H1 (cell line): ENCODE results near the gene CLCN3. TPM values are rescaled to one million over a fixed set of nuclear protein-coding genes. Genes with fewer than 3 reads are reported as not detected.
A peak's percentile ranks its signal among the peaks of the same experiment; 100 is the strongest.

ENCODE experiments used
- CTCF ChIA-PET: fragments of 300-600 bp; sonication (Branson Sonifier 250); formaldehyde crosslinking; loops from one replicate; lab custom pipeline; 2021; ENCODE audit not compliant: partially characterized antibody; lab: Charles Lee
- POLR2A ChIA-PET: fragments of 300-600 bp; sonication (Branson Sonifier 250); formaldehyde crosslinking; loops from one replicate; lab custom pipeline; 2021; ENCODE audit warnings: inconsistent platforms; ENCODE audit not compliant: partially characterized antibody; lab: Charles Lee
- DNase-seq, 2 experiments: peaks; one replicate each; pipeline versions ENCODE4 v3.0.0 to v3.0.0-alpha.2; 2010 to 2022; ENCODE audit warnings: low spot score in 2 of 2, low read depth in 1 of 2, mixed read lengths in 1 of 2
- FAIRE-seq: peaks from 2 replicates; lab custom pipeline; 2011; peaks lifted over from hg19 to GRCh38; lab: Jason Lieb, UNC
- H2AFZ ChIP-seq: 2 replicates; pipeline ENCODE4 v1.8.1; 2012; ENCODE audit warnings: low read length, inconsistent platforms
- H2AK5ac ChIP-seq: 2 replicates; pipeline ENCODE4 v1.6.1; 2013; ENCODE audit warnings: low read depth, low read length
- H2BK120ac ChIP-seq: replicated peaks from 2 replicates; pipeline ENCODE3; 2013; ENCODE audit warnings: low read depth, low read length, inconsistent platforms
- H2BK12ac ChIP-seq: 2 replicates; pipeline ENCODE4 v1.6.1; 2013; ENCODE audit warnings: low read depth, low read length
- H2BK15ac ChIP-seq: 2 replicates; pipeline ENCODE4 v1.6.1; 2013; ENCODE audit warnings: low read length
- H2BK20ac ChIP-seq: 2 replicates; pipeline ENCODE4 v1.6.1; 2013; ENCODE audit warnings: low read length
- H2BK5ac ChIP-seq: 2 replicates; pipeline ENCODE4 v1.6.1; 2013; ENCODE audit warnings: low read depth, low read length
- H3K14ac ChIP-seq: 2 replicates; pipeline ENCODE4 v1.6.1; 2013; ENCODE audit warnings: inconsistent platforms; ENCODE audit not compliant: insufficient read length
- H3K18ac ChIP-seq: 2 replicates; pipeline ENCODE4 v1.6.1; 2013; ENCODE audit warnings: low read length; ENCODE audit errors: extremely low read depth
- H3K23ac ChIP-seq: 2 replicates; pipeline ENCODE4 v1.6.1; 2013; ENCODE audit warnings: inconsistent platforms; ENCODE audit not compliant: insufficient read length
- H3K23me2 ChIP-seq: 2 replicates; pipeline ENCODE4 v1.6.1; 2013; ENCODE audit warnings: low read depth, low read length
- H3K27ac ChIP-seq: 2 replicates; pipeline ENCODE4 v1.6.1; 2011; ENCODE audit warnings: low read depth, low read length, inconsistent platforms
- H3K27me3 ChIP-seq, 4 experiments: replicated peaks in 1 of 4; 1 replicate in 1 of 4; 2 replicates in 3 of 4; pipeline versions ENCODE4 v1.6.1 to v1.8.1; 2011 to 2013; ENCODE audit warnings: low read length in 3 of 4, mild to moderate bottlenecking in 3 of 4, inconsistent platforms in 2 of 4, mixed read lengths in 2 of 4, moderate library complexity in 1 of 4; ENCODE audit not compliant: control insufficient read depth in 3 of 4, insufficient read depth in 3 of 4; ENCODE audit errors: extremely low read depth in 1 of 4
- H3K36me3 ChIP-seq, 4 experiments: 2 replicates each; pipeline versions ENCODE4 v1.6.1 to v1.8.1; 2011 to 2013; ENCODE audit warnings: mild to moderate bottlenecking in 4 of 4, low read length in 3 of 4, moderate library complexity in 2 of 4, control low read depth in 1 of 4, inconsistent platforms in 1 of 4; ENCODE audit not compliant: insufficient read depth in 4 of 4, control insufficient read depth in 2 of 4
- H3K4ac ChIP-seq: replicated peaks from 2 replicates; pipeline ENCODE3; 2013; ENCODE audit warnings: low read length, low read depth, mixed read lengths, inconsistent platforms; ENCODE audit not compliant: insufficient read length
- H3K4me1 ChIP-seq, 4 experiments: replicated peaks in 1 of 4; 1 replicate in 1 of 4; 2 replicates in 3 of 4; pipeline versions ENCODE4 v1.6.1 to v1.8.1; 2011 to 2013; ENCODE audit warnings: low read length in 3 of 4, inconsistent platforms in 2 of 4, mixed read lengths in 1 of 4; ENCODE audit not compliant: insufficient read depth in 4 of 4, control insufficient read depth in 3 of 4
- H3K4me2 ChIP-seq, 2 experiments: 2 replicates each; pipeline versions ENCODE4 v1.6.1 to v1.8.1; 2011 to 2013; ENCODE audit warnings: low read depth in 2 of 2, low read length in 2 of 2, control low read depth in 1 of 2, inconsistent platforms in 1 of 2, mild to moderate bottlenecking in 1 of 2; ENCODE audit not compliant: insufficient read depth in 1 of 2
- H3K4me3 ChIP-seq, 4 experiments: fragments of 200-600, 300-600 bp in 1 of 4; sonication (generic), shearing (Covaris generic), sonication (Bioruptor Twin) in 1 of 4; 2 replicates each; pipeline versions ENCODE4 v1.5.1 to v1.8.1; 2011 to 2016; ENCODE audit warnings: low read length in 4 of 4, low read depth in 3 of 4, control low read depth in 2 of 4, inconsistent platforms in 2 of 4, mild to moderate bottlenecking in 2 of 4, mixed read lengths in 1 of 4, moderate library complexity in 1 of 4; ENCODE audit not compliant: insufficient read depth in 2 of 4; ENCODE audit errors: extremely low read depth in 1 of 4
- H3K56ac ChIP-seq: replicated peaks from 2 replicates; pipeline ENCODE3; 2013; ENCODE audit warnings: low read depth, mild to moderate bottlenecking, mixed read lengths, low read length, inconsistent platforms; ENCODE audit not compliant: insufficient read length
- H3K79me1 ChIP-seq: 2 replicates; pipeline ENCODE4 v1.6.1; 2013; ENCODE audit warnings: low read depth, low read length, control low read depth
- H3K79me2 ChIP-seq, 2 experiments: 2 replicates each; pipeline versions ENCODE4 v1.6.1 to v1.8.1; 2012 to 2013; ENCODE audit warnings: low read length in 2 of 2, mild to moderate bottlenecking in 2 of 2, inconsistent platforms in 1 of 2; ENCODE audit not compliant: insufficient read depth in 2 of 2, control insufficient read depth in 1 of 2
- H3K9ac ChIP-seq, 4 experiments: replicated peaks in 1 of 4; 1 replicate in 1 of 4; 2 replicates in 3 of 4; pipeline versions ENCODE4 v1.6.1 to v1.8.1; 2011 to 2013; ENCODE audit warnings: low read depth in 3 of 4, low read length in 3 of 4, control low read depth in 2 of 4, mild to moderate bottlenecking in 2 of 4, moderate library complexity in 2 of 4, inconsistent platforms in 1 of 4; ENCODE audit errors: extremely low read depth in 1 of 4
- H3K9me3 ChIP-seq, 2 experiments: 2 replicates each; pipeline versions ENCODE4 v1.6.1 to v1.8.1; 2012 to 2013; ENCODE audit warnings: mild to moderate bottlenecking in 2 of 2, moderate library complexity in 2 of 2, control low read depth in 1 of 2, inconsistent platforms in 1 of 2, low read depth in 1 of 2, low read length in 1 of 2, mixed read lengths in 1 of 2; ENCODE audit not compliant: insufficient read depth in 2 of 2
- H4K20me1 ChIP-seq, 2 experiments: replicated peaks in 1 of 2; 2 replicates each; pipeline versions ENCODE3 to v1.8.1; 2011 to 2013; ENCODE audit warnings: inconsistent platforms in 2 of 2, low read length in 2 of 2, mild to moderate bottlenecking in 1 of 2; ENCODE audit not compliant: insufficient read depth in 2 of 2, control insufficient read depth in 1 of 2
- H4K5ac ChIP-seq: 2 replicates; pipeline ENCODE4 v1.6.1; 2013; ENCODE audit warnings: low read length, low read depth, mixed read lengths, inconsistent platforms; ENCODE audit not compliant: insufficient read length
- H4K8ac ChIP-seq: 2 replicates; pipeline ENCODE4 v1.8.0; 2013; ENCODE audit warnings: mild to moderate bottlenecking, moderate library complexity, low read length, inconsistent platforms; ENCODE audit not compliant: insufficient read depth; ENCODE audit errors: extremely low read depth
- H4K91ac ChIP-seq: replicated peaks from 2 replicates; pipeline ENCODE3; 2013; ENCODE audit warnings: low read length, mixed read lengths, inconsistent platforms; ENCODE audit not compliant: insufficient read length
- WGBS, 2 experiments: shearing (Covaris generic) in 1 of 2; methylation state at CpG; one replicate each; pipeline versions ENCODE4 v1.1.6 to v1.1.7; 2013 to 2015; ENCODE audit warnings: low lambda C conversion rate in 2 of 2, mixed read lengths in 2 of 2, inconsistent platforms in 1 of 2, low coverage in 1 of 2, missing lambda C conversion rate in 1 of 2; ENCODE audit not compliant: insufficient replicate concordance in 2 of 2, insufficient coverage in 1 of 2, insufficient read length in 1 of 2; ENCODE audit errors: extremely low coverage in 1 of 2, missing lambda C conversion rate in 1 of 2; 5-methylcytosine and 5-hydroxymethylcytosine counted together
- polyA plus RNA-seq, 7 experiments: library from polyadenylated mRNA; depleted of rRNA in 3 of 7; stranded (reverse) in 5 of 7; unstranded in 2 of 7; fragments of >200 nt in 5 of 7; fragments of 200-250 nt in 2 of 7; gene quantifications; 1 replicate in 5 of 7; 2 replicates in 1 of 7; 4 replicates in 1 of 7; pipeline versions ENCODE4 v1.2.1 to v1.2.3, GENCODE V29; 2011 to 2013; ENCODE audit warnings: missing spikeins in 2 of 7, mixed read lengths in 2 of 7
- total RNA-seq: library from RNA; stranded (reverse); fragmentation: NEBNext Ultra II Directional; extraction: Animal tissue kit (Norgen Biotek cat#: 25700); gene quantifications from 2 replicates; pipeline ENCODE4 v1.2.1, GENCODE V29; 2021

CLCN3 gene
- total and polyA plus RNA-seq, 2 of the 8 experiments (the other 6 are each of a cell fraction or from before 2014, with no cell fraction given) = 8.8 to 32.8 TPM

- H2BK5ac ChIP-seq = no peak overlapping the region
- ChIA-PET POLR2A (interaction anchor here (1.0 kb wide), 2 partner anchors 11 to 30 kb away, joined by 3 read pairs; no protein-coding TSS in a partner anchor), CTCF (interaction anchor here (0.6 to 3.3 kb wide), 35 partner anchors 12 to 790 kb away, joined by 3 to 19 read pairs (median 4); no protein-coding TSS in a partner anchor)
- no peak overlapping the region for H3K27ac ChIP-seq
- no peak overlapping the region for H3K23ac ChIP-seq
- peak overlapping the region; percentile 98 for H2AFZ ChIP-seq
- peak overlapping the region; percentile 44 to 93 (median 81) for H3K4me3 ChIP-seq
- H2AK5ac ChIP-seq = no peak overlapping the region
- H3K4me1 ChIP-seq = no peaks in the 10 kb centered on the region; a peak in 1 of 7 replicates
- H3K56ac ChIP-seq = no peak overlapping the region
- 12% methylated on average over 9 of the region's 9 CpGs; no CpG with 5 or more reads in 1 of the 2 experiments for WGBS, 2 experiments
- DNase-seq (peak; percentile 41 to 81), FAIRE-seq (peak; percentile 69)
- no peak overlapping the region for H3K18ac ChIP-seq
- H2BK12ac ChIP-seq = no peak overlapping the region
- no peak overlapping the region for H4K91ac ChIP-seq
- no peaks in the 10 kb centered on the region for H3K36me3 ChIP-seq
- H3K14ac ChIP-seq = no peak overlapping the region
- H3K4me2 ChIP-seq = peak overlapping the region; percentile 85 to 95
- no peak overlapping the region for H2BK20ac ChIP-seq
- H3K79me1 ChIP-seq = no peaks in the 10 kb centered on the region
- H4K5ac ChIP-seq = no peak overlapping the region
- H3K79me2 ChIP-seq = peaks cover 0 to 24% of the 10 kb centered on the region in 2 experiments; a peak in 2 of 4 replicates
- H3K4ac ChIP-seq = no peak overlapping the region
- H4K8ac ChIP-seq = no peak overlapping the region
- peaks cover 5% of the 10 kb centered on the region; the same call in 1 of the 2 replicates for H3K23me2 ChIP-seq
- H3K9me3 ChIP-seq = no peaks in the 10 kb centered on the region
- H2BK15ac ChIP-seq = no peak overlapping the region
- H3K27me3 ChIP-seq = no peaks in the 10 kb centered on the region
- H3K9ac ChIP-seq = no peak overlapping the region; a peak in 2 of 7 replicates
- no peaks in the 10 kb centered on the region for H4K20me1 ChIP-seq
- H2BK120ac ChIP-seq = no peak overlapping the region
Measured at GRCh38 chr4:169612871-169613859, 7.2 kb upstream of the CLCN3 start.
